Measurements from ENCODE around the gene TRH.
"Not testable (repeated sequence)": the region's sequence is repeated elsewhere in the genome, so short reads cannot be mapped to it uniquely, and the experiment has no call there.

TRH gene

GRCh38 chr3:129965937-129966336 is 8.6 kb upstream of the TRH start:
- no peak for DNase-seq (ENCODE audit: low read depth in 2 of 2)

DNA sequence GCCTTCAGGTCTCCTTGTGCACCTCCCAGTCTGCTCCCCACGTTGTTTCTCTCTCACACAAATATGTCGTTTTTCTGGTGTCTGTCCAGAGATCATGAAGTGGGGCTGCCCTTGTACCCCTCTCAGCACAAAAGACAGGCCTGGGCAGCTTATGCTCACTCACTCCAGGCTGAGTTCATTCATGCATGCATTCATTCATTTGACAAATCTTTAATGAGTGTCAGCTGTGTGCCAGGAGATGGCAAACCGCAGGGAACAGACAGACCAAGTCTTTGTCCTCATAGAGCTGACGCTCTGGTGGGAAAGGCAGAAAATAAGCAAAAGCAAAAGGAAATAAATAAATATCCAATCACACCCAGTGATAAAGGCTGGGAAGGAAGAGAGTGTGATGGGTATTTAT is 7.6 kb upstream of the TRH start:
- no peak for DNase-seq (ENCODE audit: low read depth in 2 of 2)

DNA sequence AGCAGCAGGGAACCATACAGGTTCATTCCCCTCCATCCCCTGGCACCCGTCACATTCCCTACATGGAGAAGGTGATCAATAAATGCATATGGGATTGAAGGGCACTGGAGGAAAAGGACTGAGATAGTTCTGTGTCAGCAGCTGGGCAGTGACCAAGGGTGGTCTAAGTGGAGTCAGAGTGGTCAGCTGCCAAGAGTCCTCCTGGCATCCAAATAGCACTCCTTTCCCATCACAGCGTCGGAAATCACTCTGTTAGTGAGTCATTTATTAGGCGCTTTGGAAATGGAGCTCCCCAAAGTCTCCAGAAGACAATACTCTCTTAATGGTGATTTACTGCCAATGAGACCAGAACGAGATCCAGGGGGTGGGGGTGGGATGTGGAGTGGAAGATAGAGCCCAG is 6.8 kb upstream of the TRH start:
- DNase-seq (ENCODE audit: low read depth in 2 of 2), result no peak

GRCh38 chr3:129971351-129972052 is 3.0 kb upstream of the TRH start:
- DNase-seq (ENCODE audit: low read depth in 2 of 2), result no peak

GRCh38 chr3:129972301-129972700 is 2.2 kb upstream of the TRH start:
- DNase-seq (ENCODE audit: low read depth in 2 of 2), result no peak

DNA sequence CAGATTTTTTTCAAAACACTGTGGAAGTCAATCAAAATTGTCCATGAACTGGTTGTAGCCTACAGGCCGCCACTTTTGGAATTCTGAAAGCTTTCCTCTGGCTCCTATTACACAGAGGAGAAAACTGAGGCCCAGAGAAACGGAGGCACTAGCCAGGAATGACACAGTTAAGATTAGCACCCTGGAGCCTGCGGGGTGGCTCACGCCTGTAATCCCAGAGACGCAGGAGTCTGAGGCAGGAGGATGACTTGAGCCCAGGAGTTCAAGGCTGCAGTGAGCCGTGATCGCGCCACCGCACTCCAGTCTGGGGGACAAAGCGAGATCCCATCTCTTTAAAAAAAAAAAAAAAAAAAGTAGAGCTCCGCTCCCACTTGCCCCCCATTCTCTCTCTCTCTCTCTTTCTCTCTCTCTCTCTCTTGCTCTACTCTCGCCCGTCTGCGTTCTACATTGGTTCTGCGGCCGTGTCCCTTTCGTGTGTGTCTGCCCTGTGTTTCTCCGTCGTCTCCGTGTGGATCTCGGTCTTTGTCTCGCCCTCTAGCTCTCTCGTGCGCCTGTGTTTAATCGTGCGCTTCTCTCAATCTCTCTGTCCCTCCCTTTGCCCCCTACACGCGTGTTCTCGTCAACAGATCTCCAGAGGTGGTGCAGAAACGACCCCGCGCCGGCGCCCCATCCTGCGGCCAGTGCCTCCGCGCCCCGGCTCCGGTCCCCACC is 512 bp upstream of the TRH start:
- no peak for DNase-seq (ENCODE audit: low read depth in 2 of 2)

- no peak for DNase-seq (ENCODE audit: low read depth in 2 of 2)
Observed at GRCh38 chr3:129974833-129975704, 549 bp downstream of the TRH start.

DNA sequence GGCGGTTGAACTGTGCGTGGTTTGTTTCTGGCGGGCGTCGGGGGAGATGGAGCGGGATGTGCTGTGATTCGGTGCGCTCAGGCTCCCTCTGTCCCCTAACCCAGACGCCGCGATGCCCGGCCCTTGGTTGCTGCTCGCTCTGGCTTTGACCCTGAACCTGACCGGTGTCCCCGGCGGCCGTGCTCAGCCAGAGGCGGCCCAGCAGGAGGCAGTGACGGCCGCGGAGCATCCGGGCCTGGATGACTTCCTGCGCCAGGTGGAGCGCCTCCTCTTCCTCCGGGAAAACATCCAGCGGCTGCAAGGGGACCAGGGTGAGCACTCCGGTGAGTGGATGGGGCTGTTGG is 1.2 kb downstream of the TRH start:
- DNase-seq (ENCODE audit: low read depth in 2 of 2), result no peak

DNA sequence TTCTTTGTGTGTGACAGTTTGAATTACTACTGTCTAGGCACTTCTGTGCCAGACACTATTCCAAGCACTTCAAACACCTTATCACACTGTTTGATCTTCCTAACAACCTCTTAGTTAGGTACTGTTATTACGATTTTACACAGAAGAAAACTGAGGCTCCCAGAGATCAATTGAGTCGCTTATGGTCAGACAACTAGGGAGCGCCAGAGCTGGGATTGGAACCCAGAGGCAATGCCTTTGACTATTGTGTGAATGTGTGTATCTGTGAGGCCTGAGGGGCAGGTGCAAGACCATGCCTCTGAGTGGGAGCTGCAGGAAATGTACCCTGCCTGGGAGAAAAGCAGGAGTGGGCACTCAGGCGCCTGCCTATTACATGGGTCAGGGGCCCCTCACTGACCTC is 1.8 kb downstream of the TRH start:
- DNase-seq (ENCODE audit: low read depth in 2 of 2), result no peak

DNA sequence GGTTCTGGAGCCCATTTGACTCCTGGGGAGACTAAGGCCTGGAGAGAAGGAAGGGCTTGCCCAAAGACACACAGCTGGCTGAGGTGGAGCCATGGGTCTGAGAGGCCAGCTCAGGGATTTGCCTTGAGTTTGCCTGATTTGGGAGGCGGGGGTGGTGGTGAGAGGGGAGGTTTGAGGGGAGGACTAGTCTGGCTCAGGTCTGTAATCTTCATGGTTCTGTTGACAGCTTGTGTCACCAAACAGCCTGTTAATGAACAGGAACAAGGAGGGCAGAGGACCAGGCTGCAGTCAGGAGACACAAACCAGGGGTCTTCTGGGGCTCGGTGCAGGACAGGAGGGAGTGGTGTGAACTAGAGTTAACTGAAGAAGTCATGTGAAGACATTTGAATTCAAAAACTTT is 3.6 kb downstream of the TRH start:
- no peak for DNase-seq (ENCODE audit: low read depth in 2 of 2)

DNA sequence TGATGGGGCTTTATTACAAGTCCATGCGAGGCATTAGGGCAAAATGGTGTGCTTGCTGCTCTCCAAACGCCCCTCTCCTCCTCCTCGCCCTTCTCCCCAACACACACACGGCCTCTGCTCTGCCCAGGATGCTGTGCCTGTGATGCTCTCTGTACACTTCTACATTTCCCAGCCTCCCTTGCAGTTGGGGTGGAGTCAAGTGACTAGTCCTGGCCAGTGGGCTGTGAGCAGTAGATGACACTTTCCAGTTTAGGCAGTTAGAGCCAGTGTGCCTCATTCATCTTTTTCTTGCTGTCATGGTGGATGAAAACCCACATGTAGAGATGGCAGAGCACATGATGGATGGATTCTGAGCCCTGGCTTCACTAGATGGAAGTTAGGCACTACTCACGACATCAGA is 5.4 kb downstream of the TRH start:
- no peak for DNase-seq (ENCODE audit: low read depth in 2 of 2)

- DNase-seq (ENCODE audit: low read depth in 2 of 2), result no peak
Observed at GRCh38 chr3:129983561-129983960, 9.0 kb downstream of the TRH start.

DNA sequence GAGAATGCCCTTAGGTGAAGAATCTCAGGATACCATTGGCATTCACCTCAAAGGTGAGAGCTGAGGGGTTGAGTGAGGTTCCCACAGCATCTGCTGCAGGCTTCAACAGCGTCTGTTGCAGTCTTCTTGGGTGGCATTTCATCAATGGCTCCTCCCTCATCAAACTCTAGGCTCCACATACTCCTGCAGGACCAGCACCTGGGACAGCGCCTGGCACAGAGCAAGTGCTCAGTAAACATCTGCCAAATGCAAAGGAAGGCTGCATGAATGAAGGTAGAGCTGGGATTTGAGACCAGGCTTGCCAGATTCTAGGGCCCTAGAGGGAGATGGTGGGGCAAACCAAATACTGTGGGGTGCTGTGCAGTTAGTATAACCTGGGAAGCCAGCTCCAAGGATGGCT is 9.6 kb downstream of the TRH start:
- DNase-seq (ENCODE audit: low read depth in 2 of 2), result no peak

DNA sequence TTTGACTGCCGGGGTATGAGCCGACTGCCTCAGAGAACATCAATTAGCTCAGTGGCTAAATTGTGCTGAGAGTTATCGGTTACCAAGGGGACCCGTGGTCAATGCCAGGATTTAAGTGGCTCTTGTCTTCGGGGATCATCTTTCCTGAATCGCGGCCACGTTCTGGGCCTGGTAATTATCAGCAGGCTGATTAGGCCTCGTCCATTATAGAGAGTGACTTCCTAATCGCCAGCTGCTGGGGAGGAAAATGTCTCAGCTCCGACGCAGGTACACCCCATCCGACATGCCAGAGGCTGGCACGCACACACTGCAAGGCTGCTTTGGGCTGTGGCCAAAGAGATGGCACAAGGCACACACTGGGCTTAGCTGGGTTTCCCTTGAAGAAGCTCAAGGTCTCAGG is 10.6 kb downstream of the TRH start:
- no peak for DNase-seq (ENCODE audit: low read depth in 2 of 2)

- no peak for DNase-seq (ENCODE audit: low read depth in 2 of 2)
Observed at GRCh38 chr3:129988429-129988828, 13.9 kb downstream of the TRH start.

DNA sequence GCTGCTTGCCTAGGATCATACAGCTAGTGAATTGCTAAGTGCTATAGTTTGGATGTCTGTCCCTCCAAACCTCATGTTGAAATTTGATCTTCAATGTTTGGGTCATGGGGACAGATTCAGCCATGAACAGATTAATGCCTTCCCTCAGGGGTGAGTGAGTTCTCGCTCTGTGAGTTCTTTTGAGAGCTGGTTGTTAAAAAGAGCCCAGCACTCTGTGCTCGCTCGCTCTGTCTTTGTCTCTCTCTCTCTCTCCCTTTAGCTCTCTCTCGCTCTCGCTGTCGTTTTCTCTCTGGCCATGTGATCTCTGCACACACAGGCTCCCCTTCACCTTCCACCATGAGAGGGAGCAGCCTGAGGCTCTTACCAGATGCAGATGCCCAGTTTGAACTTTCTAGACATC is 14.9 kb downstream of the TRH start:
- DNase-seq (ENCODE audit: low read depth in 2 of 2), result no peak

GRCh38 chr3:129992781-129993180 is 18.3 kb downstream of the TRH start:
- no peak for DNase-seq (ENCODE audit: low read depth in 2 of 2)

- DNase-seq (ENCODE audit: low read depth in 2 of 2), result no peak
Observed at GRCh38 chr3:129994883-129995559, 20.5 kb downstream of the TRH start.

GRCh38 chr3:129996073-129996472 is 21.6 kb downstream of the TRH start:
- no peak for DNase-seq (ENCODE audit: low read depth in 2 of 2)

DNA sequence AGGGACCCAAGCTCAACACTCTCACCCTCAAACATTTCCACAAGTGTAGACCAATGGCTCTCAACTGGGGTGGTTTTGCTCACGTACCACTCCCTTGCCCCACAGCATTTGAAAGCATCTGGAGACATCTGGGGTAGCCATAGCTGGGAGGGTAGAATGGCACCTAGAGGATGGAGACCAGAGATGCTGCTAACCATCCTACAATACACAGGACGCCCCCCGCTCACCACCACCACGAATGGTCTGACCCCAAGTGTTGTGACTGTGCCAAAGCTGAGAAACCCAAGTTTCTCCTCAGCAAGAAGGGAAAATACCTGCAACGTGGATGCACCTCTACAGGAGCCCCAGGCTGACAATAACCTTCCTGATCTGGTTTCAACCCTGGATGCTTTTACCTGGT is 24.7 kb downstream of the TRH start:
- not testable (repeated sequence) for DNase-seq (ENCODE audit: low read depth in 2 of 2)

DNA sequence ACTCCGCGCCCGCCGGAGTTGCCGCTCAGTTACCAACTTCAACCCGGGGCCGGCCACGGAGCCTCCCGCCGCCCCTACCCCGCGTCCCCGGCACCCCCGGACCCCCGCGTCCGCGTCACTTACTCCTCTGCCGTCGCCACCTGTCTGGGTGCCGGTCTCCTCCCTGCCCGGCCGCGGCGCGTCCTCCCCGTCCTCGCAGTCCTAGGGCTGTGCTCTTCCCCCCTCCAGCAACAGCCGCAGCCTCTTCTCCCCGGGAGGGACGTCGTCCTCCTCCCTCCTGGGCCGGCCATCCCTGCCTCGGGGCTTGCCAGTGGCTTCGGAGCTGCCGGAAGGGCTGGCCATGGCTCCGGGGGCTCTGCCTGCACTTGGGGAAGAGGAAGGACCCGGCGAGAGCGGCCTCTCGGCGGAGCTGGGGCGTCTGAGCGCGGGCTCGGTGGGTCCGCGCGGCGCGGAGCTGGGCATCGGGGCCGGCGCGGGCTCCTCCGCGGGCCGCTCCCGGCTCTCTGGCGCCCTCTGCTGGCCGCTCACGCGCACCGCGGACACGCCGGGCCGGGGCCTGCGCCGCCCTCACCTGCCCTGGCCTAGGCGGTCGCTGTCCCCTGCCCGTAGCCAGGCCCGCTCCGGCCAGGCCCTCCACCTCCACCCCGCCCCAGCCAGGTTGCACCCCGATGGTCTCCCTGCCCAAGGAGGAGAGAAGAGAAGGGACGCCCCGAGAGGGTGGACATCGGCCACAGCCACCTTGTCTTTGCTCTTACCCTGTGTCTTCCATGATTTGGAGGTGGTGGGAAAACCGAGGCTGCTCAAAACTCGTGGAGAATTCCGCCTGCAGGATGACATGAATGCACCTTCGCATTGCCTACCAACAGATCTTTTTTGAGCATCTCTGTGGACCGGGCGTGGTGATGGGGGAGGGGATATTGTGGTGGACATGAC is 28.4 kb downstream of the TRH start:
- peak; percentile 10 to 43 for DNase-seq (ENCODE audit: low read depth in 2 of 2)
